IMR-90 (cell line): ENCODE results near the gene ZNF771. TPM values are rescaled to one million over a fixed set of nuclear protein-coding genes. Genes with fewer than 3 reads are reported as not detected.

Experiments
- ATAC-seq: fragments of 200-7000 bp; cut with Tn5 transposase; 2 replicates; pipeline ENCODE4 v1.9.1; 2020; ENCODE audit warnings: low read depth, mild to moderate bottlenecking, moderate library complexity
- BruUV-seq: library from RNA; stranded (reverse); fragments of 400-500 nt; replicated peaks from 2 replicates; lab custom pipeline; 2021; lab: Mats Ljungman, UMichigan
- CTCF ChIA-PET: fragments of 300-600 bp; formaldehyde crosslinking; extraction: SDS; loops from one replicate; lab custom pipeline; 2021; ENCODE audit warnings: antibody characterized with exemption; lab: Yijun Ruan, JAX
- POLR2A ChIA-PET: fragments of 300-600 bp; sonication (Branson Sonifier 250); formaldehyde crosslinking; loops from one replicate; lab custom pipeline; 2022; ENCODE audit warnings: antibody characterized with exemption; ENCODE audit not compliant: unreplicated experiment; lab: Charles Lee
- DNase-seq: peaks from one replicate; pipeline ENCODE4 v3.0.0; 2013
- H2AFZ ChIP-seq: replicated peaks from 2 replicates; pipeline ENCODE3; 2013; ENCODE audit warnings: low read length, mild to moderate bottlenecking; ENCODE audit not compliant: poor library complexity
- H2AK5ac ChIP-seq: 2 replicates; pipeline ENCODE4 v1.6.1; 2013; ENCODE audit warnings: low read depth, low read length, inconsistent platforms
- H2AK9ac ChIP-seq: replicated peaks from 2 replicates; pipeline ENCODE3; 2013; ENCODE audit warnings: mild to moderate bottlenecking, low read depth, low read length, moderate library complexity; ENCODE audit not compliant: poor library complexity
- H2BK120ac ChIP-seq: 2 replicates; pipeline ENCODE4 v1.6.1; 2013; ENCODE audit warnings: low read depth, low read length, inconsistent platforms
- H2BK15ac ChIP-seq: 3 replicates; pipeline ENCODE4 v1.6.1; 2013; ENCODE audit warnings: low read depth, low read length, inconsistent platforms
- H2BK20ac ChIP-seq: 2 replicates; pipeline ENCODE4 v1.6.1; 2013; ENCODE audit warnings: low read depth, mild to moderate bottlenecking, inconsistent platforms, low read length, moderate library complexity
- H2BK5ac ChIP-seq: 2 replicates; pipeline ENCODE4 v1.6.1; 2013; ENCODE audit warnings: mild to moderate bottlenecking, low read depth, low read length, inconsistent platforms; ENCODE audit not compliant: poor library complexity, severe bottlenecking
- H3K14ac ChIP-seq: replicated peaks from 2 replicates; pipeline ENCODE4 v1.6.1; 2013; ENCODE audit warnings: low read depth, low read length, inconsistent platforms
- H3K18ac ChIP-seq: 2 replicates; pipeline ENCODE4 v1.6.1; 2013; ENCODE audit warnings: low read depth, low read length, control low read depth
- H3K23ac ChIP-seq: 2 replicates; pipeline ENCODE4 v1.6.1; 2013; ENCODE audit warnings: low read depth, low read length, inconsistent platforms
- H3K27ac ChIP-seq: 2 replicates; pipeline ENCODE4 v1.5.1; 2013; ENCODE audit warnings: mild to moderate bottlenecking, control low read depth, low read length; ENCODE audit not compliant: insufficient read depth
- H3K27me3 ChIP-seq: 2 replicates; pipeline ENCODE4 v1.6.1; 2013; ENCODE audit warnings: low read length; ENCODE audit not compliant: control insufficient read depth, insufficient read depth
- H3K36me3 ChIP-seq: 2 replicates; pipeline ENCODE4 v1.6.1; 2013; ENCODE audit warnings: low read length, mixed read lengths; ENCODE audit not compliant: control insufficient read depth, insufficient read depth
- H3K4ac ChIP-seq: 2 replicates; pipeline ENCODE4 v1.6.1; 2013; ENCODE audit warnings: low read depth, low read length, inconsistent platforms
- H3K4me1 ChIP-seq: 2 replicates; pipeline ENCODE4 v1.6.1; 2013; ENCODE audit warnings: low read length, mixed read lengths; ENCODE audit not compliant: control insufficient read depth, insufficient read depth
- H3K4me2 ChIP-seq: 2 replicates; pipeline ENCODE4 v1.6.1; 2013; ENCODE audit warnings: low read depth, mild to moderate bottlenecking, control low read depth, low read length, moderate library complexity
- H3K4me3 ChIP-seq: 2 replicates; pipeline ENCODE4 v1.5.1; 2013; ENCODE audit warnings: low read depth, mild to moderate bottlenecking, control low read depth, low read length, moderate library complexity; ENCODE audit not compliant: insufficient read depth
- H3K56ac ChIP-seq: 2 replicates; pipeline ENCODE4 v1.6.1; 2013; ENCODE audit warnings: low read length, inconsistent platforms; ENCODE audit not compliant: insufficient read depth; ENCODE audit errors: extremely low read depth
- H3K79me1 ChIP-seq, 2 experiments: 2 replicates each; pipeline ENCODE4 v1.6.1; 2013; ENCODE audit warnings: low read length in 2 of 2, inconsistent platforms in 1 of 2, low read depth in 1 of 2
- H3K9ac ChIP-seq: 2 replicates; pipeline ENCODE4 v1.6.1; 2013; ENCODE audit warnings: low read depth, low read length, control low read depth
- H3K9me1 ChIP-seq: 2 replicates; pipeline ENCODE4 v1.6.1; 2013; ENCODE audit warnings: low read length, inconsistent platforms; ENCODE audit not compliant: insufficient read depth
- H3K9me3 ChIP-seq: 2 replicates; pipeline ENCODE4 v1.6.1; 2013; ENCODE audit warnings: low read length; ENCODE audit not compliant: control insufficient read depth, insufficient read depth
- H4K20me1 ChIP-seq: 2 replicates; pipeline ENCODE4 v1.6.1; 2013; ENCODE audit warnings: low read length, inconsistent platforms; ENCODE audit not compliant: insufficient read depth
- H4K5ac ChIP-seq: 2 replicates; pipeline ENCODE4 v1.6.1; 2013; ENCODE audit warnings: mild to moderate bottlenecking, low read depth, low read length, control low read depth
- H4K8ac ChIP-seq, 2 experiments: 2 replicates each; pipeline ENCODE4 v1.6.1; 2013; ENCODE audit warnings: low read depth in 2 of 2, low read length in 2 of 2, control low read depth in 1 of 2, inconsistent platforms in 1 of 2
- H4K91ac ChIP-seq: 2 replicates; pipeline ENCODE4 v1.6.1; 2013; ENCODE audit warnings: low read depth, low read length, inconsistent platforms; ENCODE audit not compliant: insufficient read depth
- BHLHE40 ChIP-seq: fragments of 150-350 bp; IDR thresholded peaks from 2 replicates; pipeline ENCODE4 v1.6.1; 2016; ENCODE audit warnings: mild to moderate bottlenecking, low read depth, low read length
- CEBPB ChIP-seq: IDR thresholded peaks from 2 replicates; pipeline ENCODE4 v1.6.1; 2012; ENCODE audit warnings: low read depth, low read length, improper control_type of control experiment
- CHD1 ChIP-seq: IDR thresholded peaks from 2 replicates; pipeline ENCODE4 v1.6.1; 2012; ENCODE audit warnings: low read depth, low read length, improper control_type of control experiment
- CTCF ChIP-seq: conservative IDR thresholded peaks from 2 replicates; pipeline ENCODE4 v1.5.1; 2012; ENCODE audit warnings: mild to moderate bottlenecking, low read depth, low read length, improper control_type of control experiment
- ELK1 ChIP-seq: fragments of 150-350 bp; IDR thresholded peaks from 2 replicates; pipeline ENCODE4 v1.6.1; 2016; ENCODE audit warnings: low read depth, mild to moderate bottlenecking, low read length, moderate library complexity, borderline replicate concordance
- FOS ChIP-seq: fragments of 150-350 bp; IDR thresholded peaks from 2 replicates; pipeline ENCODE4 v1.6.1; 2016; ENCODE audit warnings: low read depth, low read length
- MAFK ChIP-seq: IDR thresholded peaks from 2 replicates; pipeline ENCODE4 v1.6.1; 2012; ENCODE audit warnings: low read depth, low read length, improper control_type of control experiment
- MXI1 ChIP-seq: IDR thresholded peaks from 2 replicates; pipeline ENCODE4 v1.6.1; 2012; ENCODE audit warnings: low read depth, mild to moderate bottlenecking, low read length, moderate library complexity, borderline replicate concordance
- NFE2L2 ChIP-seq: fragments of 150-350 bp; IDR thresholded peaks from 2 replicates; pipeline ENCODE4 v1.6.1; 2016; ENCODE audit warnings: low read depth, mild to moderate bottlenecking, low read length
- POLR2A ChIP-seq: IDR thresholded peaks from 2 replicates; pipeline ENCODE4 v1.6.1; 2012; ENCODE audit warnings: mild to moderate bottlenecking, low read depth, low read length
- RAD21 ChIP-seq: IDR thresholded peaks from 2 replicates; pipeline ENCODE4 v1.6.1; 2012; ENCODE audit warnings: low read length, improper control_type of control experiment
- RCOR1 ChIP-seq: IDR thresholded peaks from 2 replicates; pipeline ENCODE4 v1.6.1; 2012; ENCODE audit warnings: mild to moderate bottlenecking, low read length, improper control_type of control experiment; ENCODE audit not compliant: insufficient replicate concordance
- SMC3 ChIP-seq: fragments of 150-350 bp; IDR thresholded peaks from 2 replicates; pipeline ENCODE4 v1.6.1; 2016; ENCODE audit warnings: low read depth, mild to moderate bottlenecking, antibody characterized with exemption, low read length, moderate library complexity
- USF2 ChIP-seq: fragments of 150-350 bp; IDR thresholded peaks from 2 replicates; pipeline ENCODE4 v1.6.1; 2017; ENCODE audit warnings: mild to moderate bottlenecking, antibody characterized with exemption, low read length, low read depth
- WGBS, 2 experiments: methylation state at CpG; one replicate each; pipeline versions ENCODE4 v1.1.5 to v1.1.7; 2013; ENCODE audit warnings: missing lambda C conversion rate in 2 of 2; ENCODE audit not compliant: insufficient read length in 1 of 2; ENCODE audit errors: extremely low coverage in 2 of 2; 5-methylcytosine and 5-hydroxymethylcytosine counted together
- dilution Hi-C: fragments of 300-500 bp; cut with HindIII; formaldehyde crosslinking; loops from one replicate; pipeline ENCODE4 v1.14.3; 2018; ENCODE audit warnings: low sequenced_read_pairs; ENCODE audit not compliant: unreplicated experiment
- in situ Hi-C: fragments of 300-500 bp; cut with MboI; formaldehyde crosslinking; loops from 3 replicates; pipeline ENCODE4 v1.14.3; 2019; ENCODE audit warnings: low sequenced_read_pairs, inconsistent platforms, mixed read lengths
- intact Hi-C: fragments of 100-400 bp; cut with micrococcal nuclease; formaldehyde crosslinking; loops from 2 replicates; pipeline ENCODE4 v1.10.0; 2022
- polyA plus RNA-seq, 3 experiments: library from polyadenylated mRNA; depleted of rRNA; stranded (reverse); fragments of >200 nt; gene quantifications; 2 replicates each; pipeline ENCODE4 v1.2.3, GENCODE V29; 2012; ENCODE audit warnings: low replicate concordance in 1 of 3
- total RNA-seq: library from RNA; depleted of rRNA; stranded (reverse); fragments of >200 nt; gene quantifications from 2 replicates; pipeline ENCODE4 v1.2.3, GENCODE V29; 2012

Gene ZNF771
- total and polyA plus RNA-seq, 2 of the 4 experiments (the other 2 are of a cell fraction), result 5.2 to 10.9 TPM

GRCh38 chr16:30437511-30438046 is 30.2 kb downstream of the ZNF771 start:
- Histone ChIP-seq H3K9ac (no peak overlapping the region), H2BK15ac (no peak overlapping the region), H3K23ac (no peak overlapping the region), H2AFZ (no peak overlapping the region), H3K4ac (no peak overlapping the region), H2AK9ac (no peak overlapping the region), H3K27ac (no peak overlapping the region), H3K79me1 (no peaks in the 10 kb centered on the region), H4K5ac (no peak overlapping the region), H3K36me3 (no peaks in the 10 kb centered on the region), H2BK5ac (no peak overlapping the region), H3K56ac (no peak overlapping the region), H2AK5ac (no peak overlapping the region), H3K9me3 (no peaks in the 10 kb centered on the region), H2BK20ac (no peak overlapping the region), H3K4me1 (no peaks in the 10 kb centered on the region), H3K18ac (no peak overlapping the region), H4K8ac (no peak overlapping the region), H3K27me3 (peaks cover 15% of the 10 kb centered on the region), H4K20me1 (no peaks in the 10 kb centered on the region), H3K14ac (no peak overlapping the region), H3K9me1 (no peaks in the 10 kb centered on the region), H4K91ac (no peak overlapping the region), H3K4me3 (no peak overlapping the region), H2BK120ac (no peak overlapping the region), H3K4me2 (no peak overlapping the region)
- dilution Hi-C loops (no loop called here), intact Hi-C loops (no loop called here), in situ Hi-C loops (no loop called here)
- no peak for DNase-seq
- no peak for TF ChIP-seq NFE2L2
- no peak for TF ChIP-seq RCOR1
- no peak for TF ChIP-seq MXI1
- TF ChIP-seq USF2, result no peak
- TF ChIP-seq ELK1, result no peak
- no peak for TF ChIP-seq FOS
- no peak for TF ChIP-seq CTCF
- no peak for TF ChIP-seq MAFK
- TF ChIP-seq SMC3, result no peak
- no peak for TF ChIP-seq POLR2A
- no peak for TF ChIP-seq CHD1
- TF ChIP-seq BHLHE40, result no peak
- TF ChIP-seq CEBPB, result no peak
- no peak for TF ChIP-seq RAD21
- ChIA-PET CTCF (no interaction called here), POLR2A (no interaction called here)
- BruUV-seq, result no TSS peak
- no peak for ATAC-seq
- WGBS, 2 experiments, result 38% methylated on average over 1 of the region's 3 CpGs; no CpG with 5 or more reads in 1 of the 2 experiments
